BJ (cell line): ENCODE results near the gene IFNL2. TPM values are rescaled to one million over a fixed set of nuclear protein-coding genes. Genes with fewer than 3 reads are reported as not detected.
"Not testable (repeated sequence)": the region's sequence is repeated elsewhere in the genome, so short reads cannot be mapped to it uniquely, and the experiment has no call there.

ENCODE experiments used
- CTCF ChIA-PET: fragments of 350-600 bp; formaldehyde crosslinking; extraction: SDS; loops from one replicate; lab custom pipeline; 2021; ENCODE audit warnings: antibody characterized with exemption, inconsistent platforms; lab: Yijun Ruan, JAX
- POLR2A ChIA-PET: fragments of 300-600 bp; sonication (Branson Sonifier 250); formaldehyde crosslinking; extraction: SDS; loops from one replicate; lab custom pipeline; 2021; ENCODE audit warnings: antibody characterized with exemption; lab: Charles Lee
- DNase-seq: peaks from one replicate; pipeline ENCODE4 v3.0.0-alpha.2; 2011; ENCODE audit warnings: low read depth
- H3K27me3 ChIP-seq: 2 replicates; pipeline ENCODE4 v1.6.0; 2011; ENCODE audit warnings: low read length; ENCODE audit not compliant: control insufficient read depth, insufficient read depth
- H3K36me3 ChIP-seq: 2 replicates; pipeline ENCODE4 v1.5.1; 2011; ENCODE audit warnings: low read length; ENCODE audit not compliant: control insufficient read depth, insufficient read depth
- H3K4me3 ChIP-seq: 2 replicates; pipeline ENCODE4 v1.5.1; 2011; ENCODE audit warnings: low read depth, mild to moderate bottlenecking, control low read depth, low read length
- CTCF ChIP-seq: IDR thresholded peaks from 2 replicates; pipeline ENCODE4 v1.5.1; 2011; ENCODE audit warnings: low read depth, mild to moderate bottlenecking, control low read depth, inconsistent platforms, low read length, moderate library complexity; ENCODE audit not compliant: insufficient read depth
- polyA plus RNA-seq: library from polyadenylated mRNA; depleted of rRNA; stranded (reverse); fragments of >200 nt; gene quantifications from 2 replicates; pipeline ENCODE4 v1.2.3, GENCODE V29; 2011

IFNL2 gene
- polyA plus RNA-seq, 1 experiment: not detected

- no peak for DNase-seq
- peaks cover 7% of the 10 kb centered on the region for H3K27me3 ChIP-seq
- CTCF ChIA-PET: interaction anchor here (1.9 kb wide), 1 partner anchor 11 kb away, joined by 5 read pairs; no protein-coding TSS in a partner anchor
- TF ChIP-seq CTCF: no peak
- H3K4me3 ChIP-seq: no peak overlapping the region
- no peaks in the 10 kb centered on the region for H3K36me3 ChIP-seq
- POLR2A ChIA-PET: no interaction called here
These were observed 31.7 kb upstream of the IFNL2 start for GRCh38 chr19:39236527-39236926.

GRCh38 chr19:39237200-39238184 is 30.7 kb upstream of the IFNL2 start:
- TF ChIP-seq CTCF: no peak
- H3K4me3 ChIP-seq: no peak overlapping the region
- ChIA-PET POLR2A (no interaction called here), CTCF (interaction anchor here (0.6 to 1.9 kb wide), 2 partner anchors 10 to 43 kb away, joined by 3 to 5 read pairs; no protein-coding TSS in a partner anchor)
- no peaks in the 10 kb centered on the region for H3K36me3 ChIP-seq
- H3K27me3 ChIP-seq: peaks cover 7% of the 10 kb centered on the region
- no peak for DNase-seq

- ChIA-PET POLR2A (no interaction called here), CTCF (no interaction called here)
- Histone ChIP-seq H3K27me3 (peaks cover 7% of the 10 kb centered on the region), H3K4me3 (no peak overlapping the region), H3K36me3 (no peaks in the 10 kb centered on the region)
- TF ChIP-seq CTCF: no peak
- no peak for DNase-seq
These were observed 30.0 kb upstream of the IFNL2 start for GRCh38 chr19:39238209-39238608.

- no peak overlapping the region for H3K4me3 ChIP-seq
- H3K36me3 ChIP-seq: no peaks in the 10 kb centered on the region
- peaks cover 7% of the 10 kb centered on the region for H3K27me3 ChIP-seq
- ChIA-PET POLR2A (no interaction called here), CTCF (interaction anchor here (0.6 kb wide), 1 partner anchor 16 kb away, joined by 3 read pairs; no protein-coding TSS in a partner anchor)
- TF ChIP-seq CTCF: no peak
- DNase-seq: no peak
These were observed 29.3 kb upstream of the IFNL2 start for GRCh38 chr19:39238944-39239343.

GRCh38 chr19:39240421-39240820 is 27.8 kb upstream of the IFNL2 start:
- peaks cover 7% of the 10 kb centered on the region for H3K27me3 ChIP-seq
- ChIA-PET POLR2A (no interaction called here), CTCF (interaction anchor here (1.5 kb wide), 1 partner anchor 33 kb away, joined by 3 read pairs; no protein-coding TSS in a partner anchor)
- no peaks in the 10 kb centered on the region for H3K36me3 ChIP-seq
- TF ChIP-seq CTCF: no peak
- no peak for DNase-seq
- no peak overlapping the region for H3K4me3 ChIP-seq

GRCh38 chr19:39243741-39244140 is 24.5 kb upstream of the IFNL2 start:
- not testable (repeated sequence) for DNase-seq

GRCh38 chr19:39244410-39245100 is 23.6 kb upstream of the IFNL2 start, which contains the start of gene IFNL3:
IFNL3 (minus strand) TSS chr19:39245006; CDS start chr19:39244967, 39 bp downstream.
- H3K4me3 ChIP-seq, H3K36me3 ChIP-seq, POLR2A ChIA-PET, CTCF ChIA-PET, DNase-seq: not testable (repeated sequence)
- H3K27me3 ChIP-seq: peaks cover 20% of the 10 kb centered on the region

More at GRCh38 chr19:39243741-39244140, 24.5 kb upstream of the IFNL2 start:
- CTCF ChIA-PET, POLR2A ChIA-PET, H3K36me3 ChIP-seq, H3K4me3 ChIP-seq: not testable (repeated sequence)
- peaks cover 17% of the 10 kb centered on the region for H3K27me3 ChIP-seq
